ENCODE results near the gene ANTXR1. TPM values are rescaled to one million over a fixed set of nuclear protein-coding genes. Genes with fewer than 3 reads are reported as not detected.
A peak's percentile ranks its signal among the peaks of the same experiment; 100 is the strongest.

The ANTXR1 gene
- total RNA-seq, 1 experiment from 2014 or later, result 34.5 TPM

GRCh38 chr2:69272803-69273471, 260.0 kb downstream of the ANTXR1 start:
- no peak for DNase-seq (ENCODE audit: low spot score)

- DNase-seq (ENCODE audit: low spot score), result no peak
Measured at GRCh38 chr2:69275490-69275889, 262.5 kb downstream of the ANTXR1 start.

GRCh38 chr2:69278366-69278765, 265.4 kb downstream of the ANTXR1 start:
- peak; percentile 57 for DNase-seq (ENCODE audit: low spot score)

DNA sequence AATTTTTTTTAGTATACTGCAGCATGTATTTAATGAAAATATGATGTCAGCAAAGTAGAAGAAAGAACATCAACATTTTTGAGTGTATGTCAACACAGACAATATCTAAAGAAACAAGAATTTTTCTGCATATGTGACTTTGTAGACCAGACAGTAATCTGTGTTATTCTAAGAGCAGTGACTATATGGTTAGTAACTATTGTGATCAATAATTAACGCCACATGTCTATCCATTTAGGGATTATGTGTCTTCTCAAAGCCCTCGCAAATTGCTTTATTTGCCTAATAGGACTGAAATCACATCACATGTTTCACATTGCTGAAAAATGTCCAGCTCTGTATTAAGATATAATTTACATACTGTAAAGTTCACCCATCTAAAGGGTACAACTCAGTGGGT, 266.2 kb downstream of the ANTXR1 start:
- no peak for DNase-seq (ENCODE audit: low spot score)

GRCh38 chr2:69279931-69280681, 267.1 kb downstream of the ANTXR1 start:
- no peak for DNase-seq (ENCODE audit: low spot score)

- no peak for DNase-seq (ENCODE audit: low spot score)
Measured at GRCh38 chr2:69280796-69281412, 267.9 kb downstream of the ANTXR1 start.

GRCh38 chr2:69285379-69285894, 272.5 kb downstream of the ANTXR1 start:
- DNase-seq (ENCODE audit: low spot score), result no peak

GRCh38 chr2:69287544-69287943, 274.6 kb downstream of the ANTXR1 start:
- DNase-seq (ENCODE audit: low spot score), result no peak

- DNase-seq (ENCODE audit: low spot score), result no peak
Measured at GRCh38 chr2:69288429-69288828, 275.4 kb downstream of the ANTXR1 start.

- DNase-seq (ENCODE audit: low spot score), result no peak
Measured at GRCh38 chr2:69291004-69291650, 278.1 kb downstream of the ANTXR1 start.

GRCh38 chr2:69291721-69292120, 278.7 kb downstream of the ANTXR1 start:
- no peak for DNase-seq (ENCODE audit: low spot score)

DNA sequence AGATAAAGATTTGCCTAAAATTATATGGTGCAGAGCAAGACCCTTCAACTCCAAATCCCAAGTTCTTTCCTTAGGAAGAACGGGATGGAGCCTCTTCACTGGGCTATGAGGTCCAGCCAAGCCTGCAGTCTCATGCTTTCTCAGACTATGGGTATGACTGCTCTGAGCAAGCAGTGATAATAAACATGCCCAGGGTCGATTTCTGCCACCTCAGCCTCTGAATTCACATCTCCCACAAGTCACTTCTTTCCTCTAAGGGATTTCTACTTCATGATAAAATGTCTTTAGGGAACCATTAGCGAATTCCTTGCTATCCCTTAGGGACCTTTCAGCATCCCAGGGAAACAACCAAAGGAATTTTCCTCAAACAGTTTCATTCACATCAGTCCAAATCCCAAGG, 279.3 kb downstream of the ANTXR1 start:
- no peak for DNase-seq (ENCODE audit: low spot score)

- no peak for DNase-seq (ENCODE audit: low spot score)
Measured at GRCh38 chr2:69296421-69296820, 283.4 kb downstream of the ANTXR1 start.

GRCh38 chr2:69297216-69297615, 284.2 kb downstream of the ANTXR1 start:
- DNase-seq (ENCODE audit: low spot score), result no peak

- peak; percentile 81 for DNase-seq (ENCODE audit: low spot score)
Measured at GRCh38 chr2:69298261-69298660, 285.3 kb downstream of the ANTXR1 start.

- no peak for DNase-seq (ENCODE audit: low spot score)
Measured at GRCh38 chr2:69298862-69299261, 285.9 kb downstream of the ANTXR1 start.

Other genes with a start within 250 kb of the ANTXR1 start
- gene BMP10, start 141.8 kb upstream of the ANTXR1 start, total RNA-seq (2014; rRNA removed; shearing (Covaris generic)), result not detected in 2 replicates
- not detected in 2 replicates for gene GKN2, start 60.3 kb upstream of the ANTXR1 start, total RNA-seq (2014; rRNA removed; shearing (Covaris generic))
- not detected in 2 replicates for gene GKN1, start 38.5 kb upstream of the ANTXR1 start, total RNA-seq (2014; rRNA removed; shearing (Covaris generic))